ENCODE results near the gene TMEM94. TPM values are rescaled to one million over a fixed set of nuclear protein-coding genes. Genes with fewer than 3 reads are reported as not detected.

TMEM94 gene
- total and polyA plus RNA-seq, 12 donors = 25.6 to 66.7 (median 41.3) TPM

DNA sequence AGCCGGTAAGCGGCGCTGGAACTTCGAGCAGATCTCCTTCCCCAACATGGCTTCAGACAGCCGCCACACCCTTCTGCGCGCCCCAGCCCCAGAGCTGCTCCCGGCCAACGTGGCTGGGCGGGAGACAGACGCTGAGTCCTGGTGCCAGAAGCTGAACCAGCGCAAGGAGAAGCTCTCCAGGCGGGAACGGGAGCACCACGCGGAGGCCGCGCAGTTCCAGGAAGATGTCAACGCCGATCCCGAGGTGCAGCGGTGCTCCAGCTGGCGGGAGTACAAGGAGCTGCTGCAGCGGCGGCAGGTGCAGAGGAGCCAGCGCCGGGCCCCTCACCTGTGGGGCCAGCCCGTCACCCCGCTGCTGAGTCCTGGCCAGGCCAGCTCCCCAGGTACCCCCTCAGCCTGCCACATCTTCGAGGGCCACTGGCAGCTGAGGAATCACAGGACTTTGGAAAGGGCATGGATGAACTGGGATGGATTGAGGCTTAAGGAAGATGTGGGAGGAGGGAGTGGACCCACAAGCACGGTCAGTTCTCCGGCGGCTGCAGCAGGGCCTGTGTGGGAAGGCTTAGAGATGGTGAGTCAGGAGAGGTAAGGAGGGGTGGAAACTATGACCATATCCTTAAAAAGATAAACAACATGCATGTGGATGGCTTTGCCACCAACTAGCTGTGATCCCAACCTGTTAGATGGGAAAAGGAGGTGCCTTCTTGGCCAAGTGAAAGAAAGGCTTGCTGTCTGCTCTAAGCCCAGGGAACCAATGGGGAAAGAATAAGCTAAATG is 65.7 kb downstream of the TMEM94 start:
- Histone ChIP-seq H3K27ac (no peak overlapping the region), H3K4me1 (peaks cover 4 to 38% (median 20%) of the 10 kb centered on the region in 9 donors), H3K27me3 (peaks cover 0 to 15% (median 0%) of the 10 kb centered on the region in 7 donors), H3K4me3 (no peak overlapping the region), H3K9me3 (no peaks in the 10 kb centered on the region), H3K36me3 (peaks cover 0 to 35% (median 3%) of the 10 kb centered on the region in 9 donors)
- no peak for ATAC-seq
- WGBS, 2 donors = 88 to 90% methylated on average over 33 of the region's 33 CpGs
- no peak for DNase-seq
- TF ChIP-seq, protein P1, sequence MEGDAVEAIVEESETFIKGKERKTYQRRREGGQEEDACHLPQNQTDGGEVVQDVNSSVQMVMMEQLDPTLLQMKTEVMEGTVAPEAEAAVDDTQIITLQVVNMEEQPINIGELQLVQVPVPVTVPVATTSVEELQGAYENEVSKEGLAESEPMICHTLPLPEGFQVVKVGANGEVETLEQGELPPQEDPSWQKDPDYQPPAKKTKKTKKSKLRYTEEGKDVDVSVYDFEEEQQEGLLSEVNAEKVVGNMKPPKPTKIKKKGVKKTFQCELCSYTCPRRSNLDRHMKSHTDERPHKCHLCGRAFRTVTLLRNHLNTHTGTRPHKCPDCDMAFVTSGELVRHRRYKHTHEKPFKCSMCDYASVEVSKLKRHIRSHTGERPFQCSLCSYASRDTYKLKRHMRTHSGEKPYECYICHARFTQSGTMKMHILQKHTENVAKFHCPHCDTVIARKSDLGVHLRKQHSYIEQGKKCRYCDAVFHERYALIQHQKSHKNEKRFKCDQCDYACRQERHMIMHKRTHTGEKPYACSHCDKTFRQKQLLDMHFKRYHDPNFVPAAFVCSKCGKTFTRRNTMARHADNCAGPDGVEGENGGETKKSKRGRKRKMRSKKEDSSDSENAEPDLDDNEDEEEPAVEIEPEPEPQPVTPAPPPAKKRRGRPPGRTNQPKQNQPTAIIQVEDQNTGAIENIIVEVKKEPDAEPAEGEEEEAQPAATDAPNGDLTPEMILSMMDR (IDR thresholded peaks at IDR 0.05) = no peak
- intact Hi-C loops (cut with DNase I) = no loop called here

DNA sequence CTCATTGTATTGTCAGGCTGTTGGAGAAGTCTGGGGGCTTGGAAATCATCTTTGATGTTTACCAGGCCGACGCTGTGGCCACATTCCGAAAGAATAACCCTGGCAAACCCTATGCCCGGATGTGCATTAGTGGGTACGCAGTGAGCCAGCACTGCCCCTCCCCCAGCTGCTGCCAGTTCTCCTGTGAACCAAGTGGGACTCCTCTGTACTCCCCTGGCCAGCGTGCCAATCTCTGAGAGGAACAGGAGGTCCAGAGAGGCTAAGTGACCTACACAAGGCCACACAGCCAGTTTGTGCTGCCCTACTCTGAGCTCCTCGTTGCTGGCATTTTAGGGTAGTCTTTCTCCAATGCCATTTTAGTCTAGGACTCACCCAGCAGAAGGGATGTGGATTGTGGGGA is 67.2 kb downstream of the TMEM94 start:
- 94 to 96% methylated on average over 7 of the region's 7 CpGs for WGBS, 2 donors
- peaks cover 0 to 18% (median 0%) of the 10 kb centered on the region in 7 donors for H3K27me3 ChIP-seq
- no peak for DNase-seq

DNA sequence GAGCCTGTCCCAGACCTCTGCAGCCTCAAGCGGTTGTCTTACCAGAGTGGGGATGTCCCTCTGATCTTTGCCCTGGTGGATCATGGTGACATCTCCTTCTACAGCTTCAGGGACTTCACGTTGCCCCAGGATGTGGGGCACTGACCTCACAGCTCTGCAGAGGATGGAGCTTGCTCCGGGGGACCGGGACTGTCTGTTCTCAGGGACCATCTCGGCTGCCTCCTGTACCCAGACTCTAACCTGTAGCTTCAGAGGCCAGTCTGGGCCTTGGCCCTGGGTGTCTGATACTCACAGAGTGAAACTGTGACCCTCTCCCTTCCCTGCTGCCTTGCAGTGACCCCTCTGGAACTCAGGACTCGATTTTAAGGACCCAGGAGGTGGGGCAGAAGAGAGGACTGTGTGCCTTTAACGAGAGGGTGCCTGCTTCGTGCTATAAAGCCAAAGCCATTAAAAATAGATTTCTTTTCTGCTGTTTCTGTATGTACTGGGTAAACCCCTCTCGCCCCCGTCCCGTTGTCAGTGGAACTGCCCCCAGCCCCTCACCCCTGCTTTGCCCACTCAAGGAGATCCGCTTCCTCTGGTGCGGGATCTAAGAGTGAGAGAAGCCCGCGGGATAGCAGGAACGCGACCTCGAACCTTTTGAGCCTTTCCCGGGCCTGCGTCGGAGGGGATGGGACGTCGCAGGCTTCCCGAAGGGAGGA is 68.0 kb downstream of the TMEM94 start:
- Histone ChIP-seq H3K4me1 (peaks cover 0 to 23% (median 16%) of the 10 kb centered on the region in 9 donors), H3K4me3 (peak overlapping the region; percentile 7 to 80 (median 68)), H3K9me3 (no peaks in the 10 kb centered on the region), H3K36me3 (peaks cover 0 to 30% (median 3%) of the 10 kb centered on the region in 9 donors), H3K27me3 (peaks cover 0 to 18% (median 0%) of the 10 kb centered on the region in 7 donors), H3K27ac (peak overlapping the region in 9 of 10 donors; percentile 26 to 78 (median 64))
- DNase-seq = no peak
- peak in 3 of 8 donors; percentile 2 to 7 (median 4) for ATAC-seq
- WGBS, 2 donors = 30 to 31% methylated on average over 24 of the region's 24 CpGs
- TF ChIP-seq, protein P1 (IDR thresholded peaks at IDR 0.05) = no peak
- intact Hi-C loops (cut with DNase I) = loop anchor here in 2 of 10 donors (2.0 kb wide), 2 partner anchors 64 to 98 kb away; no protein-coding TSS in a partner anchor

More for the DNA sequence above, 67.2 kb downstream of the TMEM94 start:
- no peak overlapping the region for H3K27ac ChIP-seq
- peaks cover 0 to 35% (median 3%) of the 10 kb centered on the region in 9 donors for H3K36me3 ChIP-seq
- peaks cover 0 to 23% (median 16%) of the 10 kb centered on the region in 9 donors for H3K4me1 ChIP-seq
- TF ChIP-seq, protein P1 (IDR thresholded peaks at IDR 0.05) = no peak
- no peak for ATAC-seq
- H3K9me3 ChIP-seq = no peaks in the 10 kb centered on the region
- H3K4me3 ChIP-seq = no peak overlapping the region
- intact Hi-C loops (cut with DNase I) = loop anchor here in 2 of 10 donors (2.0 kb wide), 2 partner anchors 65 to 97 kb away; no protein-coding TSS in a partner anchor
